ENCODE data around the gene GCHFR.

- TF ChIP-seq CTCF (IDR thresholded peaks at IDR 0.05; ENCODE audit: insufficient read depth, low read length) (no peak), POLR2AphosphoS5 (IDR thresholded peaks at IDR 0.05; ENCODE audit: low read depth) (no peak), GABPA (IDR thresholded peaks at IDR 0.05; ENCODE audit: low read depth) (no peak)
Measured at GRCh38 chr15:40770147-40770721, 6.4 kb downstream of the GCHFR start.

All from HL-60 (cell line).